Measurements from ENCODE around the gene NRN1L.
"Not testable (repeated sequence)": the region's sequence is repeated elsewhere in the genome, so short reads cannot be mapped to it uniquely, and the experiment has no call there.

Gene NRN1L

DNA sequence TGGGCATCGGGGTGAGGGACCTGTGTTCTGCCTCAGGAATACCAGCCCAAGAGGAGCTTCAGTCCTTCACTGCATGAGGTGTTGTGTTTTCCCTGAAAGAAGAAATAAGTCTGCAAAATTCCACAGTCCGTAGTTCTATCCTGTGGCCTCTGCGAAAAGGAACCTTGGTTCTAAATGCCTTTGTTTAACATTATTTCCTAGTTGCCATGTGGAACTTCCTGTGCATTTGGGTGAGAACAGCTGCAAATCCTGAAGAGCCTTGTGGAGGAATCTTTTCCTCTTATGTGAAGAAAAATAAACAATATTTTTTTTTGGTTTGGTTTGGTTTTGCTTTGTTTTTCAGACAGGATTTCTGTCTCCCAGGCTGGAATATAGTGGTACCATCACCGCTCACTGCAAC is 18.1 kb downstream of the NRN1L start:
- no peak overlapping the region for H3K4me3 ChIP-seq (ENCODE audit: low read depth, low read length)
- TF ChIP-seq, protein P1, sequence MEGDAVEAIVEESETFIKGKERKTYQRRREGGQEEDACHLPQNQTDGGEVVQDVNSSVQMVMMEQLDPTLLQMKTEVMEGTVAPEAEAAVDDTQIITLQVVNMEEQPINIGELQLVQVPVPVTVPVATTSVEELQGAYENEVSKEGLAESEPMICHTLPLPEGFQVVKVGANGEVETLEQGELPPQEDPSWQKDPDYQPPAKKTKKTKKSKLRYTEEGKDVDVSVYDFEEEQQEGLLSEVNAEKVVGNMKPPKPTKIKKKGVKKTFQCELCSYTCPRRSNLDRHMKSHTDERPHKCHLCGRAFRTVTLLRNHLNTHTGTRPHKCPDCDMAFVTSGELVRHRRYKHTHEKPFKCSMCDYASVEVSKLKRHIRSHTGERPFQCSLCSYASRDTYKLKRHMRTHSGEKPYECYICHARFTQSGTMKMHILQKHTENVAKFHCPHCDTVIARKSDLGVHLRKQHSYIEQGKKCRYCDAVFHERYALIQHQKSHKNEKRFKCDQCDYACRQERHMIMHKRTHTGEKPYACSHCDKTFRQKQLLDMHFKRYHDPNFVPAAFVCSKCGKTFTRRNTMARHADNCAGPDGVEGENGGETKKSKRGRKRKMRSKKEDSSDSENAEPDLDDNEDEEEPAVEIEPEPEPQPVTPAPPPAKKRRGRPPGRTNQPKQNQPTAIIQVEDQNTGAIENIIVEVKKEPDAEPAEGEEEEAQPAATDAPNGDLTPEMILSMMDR (IDR thresholded peaks at IDR 0.05; ENCODE audit: low read depth, low read length) = no peak
- in situ Hi-C loops (cut with HindIII; ENCODE audit: low sequenced_read_pairs) = no loop called here
- DNase-seq (ENCODE audit: low read depth, low spot score) = no peak

DNA sequence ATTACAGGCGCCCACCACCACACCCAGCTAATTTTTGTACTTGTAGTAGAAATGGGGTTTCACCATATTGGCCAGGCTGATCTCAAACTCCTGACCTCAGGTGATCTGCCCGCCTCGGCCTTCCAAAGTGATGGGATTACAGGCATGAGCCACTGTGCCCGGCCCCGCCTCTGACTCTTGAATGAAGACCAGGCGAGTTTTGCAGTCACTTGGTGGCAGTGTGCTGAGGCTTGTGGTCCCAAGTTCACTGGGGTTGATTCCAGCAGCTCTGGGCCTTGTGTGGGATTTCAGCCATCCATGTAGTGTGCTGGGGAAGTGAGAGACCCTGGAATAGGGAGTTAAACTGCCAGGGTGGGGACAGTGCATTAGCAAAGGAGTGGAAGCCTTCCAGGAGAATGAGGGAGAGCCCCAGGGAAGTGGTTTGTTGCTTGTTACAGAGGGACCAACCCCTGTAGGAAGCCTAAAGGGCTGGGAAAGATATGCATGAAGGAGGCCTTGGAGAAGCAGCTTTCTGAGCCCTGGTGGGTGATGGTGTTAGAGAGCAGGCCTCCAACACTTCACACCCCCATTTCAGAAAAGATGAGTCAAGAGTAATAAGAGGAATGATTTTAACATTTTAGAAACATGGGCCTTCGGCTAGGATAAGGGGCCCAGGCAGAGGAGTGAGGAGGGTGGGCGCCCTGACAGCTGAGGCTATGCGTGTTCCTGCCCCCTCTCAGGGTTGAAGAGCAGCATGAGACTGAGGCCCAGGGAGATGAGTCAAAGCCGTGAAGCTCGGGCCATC is 22.9 kb downstream of the NRN1L start:
- no peak overlapping the region for H3K4me3 ChIP-seq (ENCODE audit: low read depth, low read length)
- no peak for DNase-seq (ENCODE audit: low read depth, low spot score)
- TF ChIP-seq, protein P1 (IDR thresholded peaks at IDR 0.05; ENCODE audit: low read depth, low read length) = no peak
- in situ Hi-C loops (cut with HindIII; ENCODE audit: low sequenced_read_pairs) = no loop called here

DNA sequence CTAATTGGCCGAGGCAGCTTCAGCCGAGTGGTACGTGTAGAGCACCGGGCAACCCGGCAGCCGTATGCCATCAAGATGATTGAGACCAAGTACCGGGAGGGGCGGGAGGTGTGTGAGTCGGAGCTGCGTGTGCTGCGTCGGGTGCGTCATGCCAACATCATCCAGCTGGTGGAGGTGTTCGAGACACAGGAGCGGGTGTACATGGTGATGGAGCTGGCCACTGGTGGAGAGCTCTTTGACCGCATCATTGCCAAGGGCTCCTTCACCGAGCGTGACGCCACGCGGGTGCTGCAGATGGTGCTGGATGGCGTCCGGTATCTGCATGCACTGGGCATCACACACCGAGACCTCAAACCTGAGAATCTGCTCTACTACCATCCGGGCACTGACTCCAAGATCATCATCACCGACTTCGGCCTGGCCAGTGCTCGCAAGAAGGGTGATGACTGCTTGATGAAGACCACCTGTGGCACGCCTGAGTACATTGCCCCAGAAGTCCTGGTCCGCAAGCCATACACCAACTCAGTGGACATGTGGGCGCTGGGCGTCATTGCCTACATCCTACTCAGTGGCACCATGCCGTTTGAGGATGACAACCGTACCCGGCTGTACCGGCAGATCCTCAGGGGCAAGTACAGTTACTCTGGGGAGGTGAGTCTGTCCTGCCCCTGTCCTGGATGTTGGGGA is 24.5 kb downstream of the NRN1L start:
- in situ Hi-C loops (cut with HindIII; ENCODE audit: low sequenced_read_pairs) = no loop called here

DNA sequence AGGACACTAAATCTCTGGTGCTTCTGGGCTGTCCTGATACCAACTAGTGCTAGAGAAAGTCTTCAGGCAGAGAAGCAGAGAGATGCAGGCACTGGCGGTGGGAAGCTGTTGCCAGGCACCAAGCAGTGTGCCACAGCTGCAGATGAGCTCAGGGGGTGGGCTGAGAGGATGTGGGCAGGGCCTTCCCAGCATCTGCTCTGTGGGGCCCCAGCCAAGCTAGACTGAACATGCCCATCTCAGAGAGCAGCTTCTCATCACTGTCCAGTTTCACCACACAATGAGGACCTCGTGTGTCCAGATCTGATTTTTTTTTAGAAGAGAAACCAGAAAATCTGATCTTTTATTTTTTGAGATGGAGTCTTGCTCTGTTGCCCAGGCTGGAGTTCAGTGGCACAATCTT is 25.5 kb downstream of the NRN1L start:
- no peak overlapping the region for H3K4me3 ChIP-seq (ENCODE audit: low read depth, low read length)
- TF ChIP-seq, protein P1 (IDR thresholded peaks at IDR 0.05; ENCODE audit: low read depth, low read length) = no peak
- DNase-seq (ENCODE audit: low read depth, low spot score) = peak; percentile 73
- in situ Hi-C loops (cut with HindIII; ENCODE audit: low sequenced_read_pairs) = no loop called here

More for the DNA sequence above, 24.5 kb downstream of the NRN1L start:
- TF ChIP-seq, protein P1 (IDR thresholded peaks at IDR 0.05; ENCODE audit: low read depth, low read length) = no peak
- no peak for DNase-seq (ENCODE audit: low read depth, low spot score)
- no peak overlapping the region for H3K4me3 ChIP-seq (ENCODE audit: low read depth, low read length)

DNA sequence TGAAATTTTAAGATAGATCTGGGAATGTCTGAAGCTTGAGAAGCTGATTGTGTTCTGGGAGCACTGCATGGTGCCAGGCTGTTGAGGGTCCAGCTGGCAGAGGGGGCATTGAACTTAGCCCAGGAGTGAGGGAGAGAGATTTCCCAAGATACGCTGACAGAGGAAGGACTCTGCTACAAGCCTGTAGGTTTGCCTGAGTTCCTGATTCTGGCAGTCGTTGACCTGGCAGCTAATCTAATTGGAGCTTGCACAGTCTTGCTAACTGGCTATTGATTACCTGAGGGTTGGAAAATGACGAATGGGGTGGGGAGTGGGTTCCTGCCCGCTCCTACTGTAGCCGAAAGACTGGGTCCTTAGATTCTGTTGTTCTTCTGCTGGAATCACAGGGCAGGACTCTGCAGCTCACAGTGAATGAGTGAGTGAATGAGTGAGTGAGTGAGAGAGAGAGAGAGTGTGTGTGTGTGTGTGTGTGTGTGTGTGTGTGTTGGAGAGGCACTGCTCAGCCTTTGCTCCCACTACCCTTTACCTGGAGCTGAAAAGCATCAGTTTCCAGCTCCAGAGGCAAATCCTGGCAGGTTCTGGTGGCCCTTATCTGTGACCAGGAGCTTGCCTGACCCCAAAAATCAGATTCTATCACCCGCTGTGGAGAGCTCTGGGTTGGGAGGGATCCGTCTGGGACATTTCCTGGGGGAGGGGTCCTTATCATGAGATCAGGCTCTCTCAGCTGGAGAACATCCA is 30.2 kb downstream of the NRN1L start:
- in situ Hi-C loops (cut with HindIII; ENCODE audit: low sequenced_read_pairs) = no loop called here

DNA sequence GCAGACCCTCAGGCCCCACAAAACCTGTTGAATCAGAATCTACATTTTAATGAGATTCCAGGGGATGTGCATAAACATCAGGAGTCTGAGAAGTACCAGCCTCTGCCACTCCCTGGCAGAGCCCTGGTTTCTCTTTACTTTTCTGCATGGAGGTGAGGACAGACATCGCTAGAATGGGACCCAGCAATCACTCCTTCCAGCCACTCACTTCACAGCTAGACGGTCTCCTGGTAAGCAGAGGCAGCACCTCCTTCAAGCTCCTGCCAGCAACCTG is 30.7 kb downstream of the NRN1L start:
- in situ Hi-C loops (cut with HindIII; ENCODE audit: low sequenced_read_pairs); DNase-seq (ENCODE audit: low read depth, low spot score); H3K4me3 ChIP-seq (ENCODE audit: low read depth, low read length): not testable (repeated sequence)

More for the DNA sequence above, 30.2 kb downstream of the NRN1L start:
- no peak overlapping the region for H3K4me3 ChIP-seq (ENCODE audit: low read depth, low read length)
- DNase-seq (ENCODE audit: low read depth, low spot score) = no peak
- TF ChIP-seq, protein P1 (IDR thresholded peaks at IDR 0.05; ENCODE audit: low read depth, low read length) = no peak

Measured in astrocyte of the spinal cord (primary cell).